ENCODE results near the gene ZBTB16. TPM values are rescaled to one million over a fixed set of nuclear protein-coding genes. Genes with fewer than 3 reads are reported as not detected.

Gene ZBTB16
- total RNA-seq, 2 experiments from 2014 or later, result 19.1 to 20.6 TPM

GRCh38 chr11:114281388-114281956 lies 222.0 kb downstream of the ZBTB16 start:
- Histone ChIP-seq H3K27me3 (ENCODE audit: control insufficient read depth in 1 of 2, insufficient read depth in 2 of 2, low read length in 2 of 2) (peaks cover 0 to 6% of the 10 kb centered on the region in 2 experiments), H3K9me3 (ENCODE audit: control insufficient read depth in 1 of 2, insufficient read depth in 1 of 2, low read length in 2 of 2) (no peaks in the 10 kb centered on the region), H3K36me3 (ENCODE audit: insufficient read depth, low read length) (no peaks in the 10 kb centered on the region), H3K27ac (ENCODE audit: low read depth in 1 of 2, low read length in 2 of 2) (no peak overlapping the region), H3K4me3 (ENCODE audit: low read length) (no peak overlapping the region), H3K4me1 (ENCODE audit: insufficient read depth, low read length) (no peaks in the 10 kb centered on the region)
- DNase-seq (no peak), ATAC-seq (ENCODE audit: poor library complexity) (no peak)
- no peaks in the 10 kb centered on the region for H3K9me3 Mint-ChIP-seq
- POLR2A ChIA-PET, result interaction anchor here (0.6 kb wide), 1 partner anchor 406 kb away, joined by 3 read pairs; no protein-coding TSS in a partner anchor
- H3K36me3 Mint-ChIP-seq (ENCODE audit: low read depth), result no peaks in the 10 kb centered on the region
- intact Hi-C loops (cut with DNase I, micrococcal nuclease), result loop anchor here (5.0 kb wide), 2 partner anchors 481 to 1996 kb away; no protein-coding TSS in a partner anchor
- no peaks in the 10 kb centered on the region for H3K4me1 Mint-ChIP-seq (ENCODE audit: low read depth)
- CTCF ChIA-PET, result interaction anchor here (2.6 kb wide), 1 partner anchor 20 kb away, joined by 8 read pairs; no protein-coding TSS in a partner anchor
- no peak overlapping the region for H3K27ac Mint-ChIP-seq
- peaks cover 28% of the 10 kb centered on the region for H3K27me3 Mint-ChIP-seq
- TF ChIP-seq CTCF (IDR thresholded peaks at IDR 0.05), result no peak
- no peak overlapping the region for H3K4me3 Mint-ChIP-seq

- Mint-ChIP-seq H3K9me3 (no peaks in the 10 kb centered on the region), H3K27me3 (peaks cover 22% of the 10 kb centered on the region), H3K36me3 (ENCODE audit: low read depth) (no peaks in the 10 kb centered on the region), H3K27ac (no peak overlapping the region), H3K4me1 (ENCODE audit: low read depth) (no peaks in the 10 kb centered on the region), H3K4me3 (no peak overlapping the region)
- intact Hi-C loops (cut with DNase I, micrococcal nuclease), result loop anchor here (5.0 kb wide), 2 partner anchors 480 to 1995 kb away; no protein-coding TSS in a partner anchor
- DNase-seq (no peak), ATAC-seq (ENCODE audit: poor library complexity) (no peak)
- H3K27ac ChIP-seq (ENCODE audit: low read depth in 1 of 2, low read length in 2 of 2), result no peak overlapping the region
- no peaks in the 10 kb centered on the region for H3K27me3 ChIP-seq (ENCODE audit: control insufficient read depth in 1 of 2, insufficient read depth in 2 of 2, low read length in 2 of 2)
- TF ChIP-seq CTCF (IDR thresholded peaks at IDR 0.05), result no peak
- CTCF ChIA-PET, result interaction anchor here (2.6 kb wide), 1 partner anchor 21 kb away, joined by 8 read pairs; no protein-coding TSS in a partner anchor
- no peaks in the 10 kb centered on the region for H3K9me3 ChIP-seq (ENCODE audit: control insufficient read depth in 1 of 2, insufficient read depth in 1 of 2, low read length in 2 of 2)
- H3K4me3 ChIP-seq (ENCODE audit: low read length), result no peak overlapping the region
- H3K4me1 ChIP-seq (ENCODE audit: insufficient read depth, low read length), result no peaks in the 10 kb centered on the region
- H3K36me3 ChIP-seq (ENCODE audit: insufficient read depth, low read length), result no peaks in the 10 kb centered on the region
- POLR2A ChIA-PET, result no interaction called here
Measured at GRCh38 chr11:114282488-114282887, 223.0 kb downstream of the ZBTB16 start.

GRCh38 chr11:114283422-114283821 lies 223.9 kb downstream of the ZBTB16 start:
- Mint-ChIP-seq H3K9me3 (no peaks in the 10 kb centered on the region), H3K4me1 (ENCODE audit: low read depth) (no peaks in the 10 kb centered on the region), H3K27ac (no peak overlapping the region), H3K36me3 (ENCODE audit: low read depth) (no peaks in the 10 kb centered on the region), H3K27me3 (peaks cover 14% of the 10 kb centered on the region), H3K4me3 (no peak overlapping the region)
- Histone ChIP-seq H3K27me3 (ENCODE audit: control insufficient read depth in 1 of 2, insufficient read depth in 2 of 2, low read length in 2 of 2) (no peaks in the 10 kb centered on the region), H3K36me3 (ENCODE audit: insufficient read depth, low read length) (no peaks in the 10 kb centered on the region), H3K4me1 (ENCODE audit: insufficient read depth, low read length) (no peaks in the 10 kb centered on the region), H3K27ac (ENCODE audit: low read depth in 1 of 2, low read length in 2 of 2) (no peak overlapping the region), H3K4me3 (ENCODE audit: low read length) (no peak overlapping the region), H3K9me3 (ENCODE audit: control insufficient read depth in 1 of 2, insufficient read depth in 1 of 2, low read length in 2 of 2) (no peaks in the 10 kb centered on the region)
- ChIA-PET POLR2A (no interaction called here), CTCF (no interaction called here)
- no peak for TF ChIP-seq CTCF (IDR thresholded peaks at IDR 0.05)
- DNase-seq (no peak), ATAC-seq (ENCODE audit: poor library complexity) (no peak)
- intact Hi-C loops (cut with DNase I, micrococcal nuclease), result loop anchor here (5.0 kb wide), 2 partner anchors 479 to 1994 kb away; no protein-coding TSS in a partner anchor
